ENCODE data around the gene RBX1. TPM values are rescaled to one million over a fixed set of nuclear protein-coding genes. Genes with fewer than 3 reads are reported as not detected.
"Not testable (repeated sequence)": the region's sequence is repeated elsewhere in the genome, so short reads cannot be mapped to it uniquely, and the experiment has no call there.

Gene RBX1
- polyA plus RNA-seq (2012; ENCODE audit: insufficient read depth, insufficient read length, low read depth): 119 TPM

GRCh38 chr22:40950962-40951794, at the start of gene RBX1:
Gene RBX1, plus strand, starts transcription at chr22:40951378. Its CDS starts 21 bp downstream, at chr22:40951399.
- Histone ChIP-seq H3K27me3 (no peaks in the 10 kb centered on the region), H3K36me3 (peaks cover 27% of the 10 kb centered on the region), H3K4me3 (ENCODE audit: low read depth, low read length) (peak within 1 kb of the TSS; percentile 93), H3K4me1 (no peaks in the 10 kb centered on the region), H3K9me3 (no peaks in the 10 kb centered on the region)
- peak; percentile 99 for DNase-seq
- TF ChIP-seq, protein P1, sequence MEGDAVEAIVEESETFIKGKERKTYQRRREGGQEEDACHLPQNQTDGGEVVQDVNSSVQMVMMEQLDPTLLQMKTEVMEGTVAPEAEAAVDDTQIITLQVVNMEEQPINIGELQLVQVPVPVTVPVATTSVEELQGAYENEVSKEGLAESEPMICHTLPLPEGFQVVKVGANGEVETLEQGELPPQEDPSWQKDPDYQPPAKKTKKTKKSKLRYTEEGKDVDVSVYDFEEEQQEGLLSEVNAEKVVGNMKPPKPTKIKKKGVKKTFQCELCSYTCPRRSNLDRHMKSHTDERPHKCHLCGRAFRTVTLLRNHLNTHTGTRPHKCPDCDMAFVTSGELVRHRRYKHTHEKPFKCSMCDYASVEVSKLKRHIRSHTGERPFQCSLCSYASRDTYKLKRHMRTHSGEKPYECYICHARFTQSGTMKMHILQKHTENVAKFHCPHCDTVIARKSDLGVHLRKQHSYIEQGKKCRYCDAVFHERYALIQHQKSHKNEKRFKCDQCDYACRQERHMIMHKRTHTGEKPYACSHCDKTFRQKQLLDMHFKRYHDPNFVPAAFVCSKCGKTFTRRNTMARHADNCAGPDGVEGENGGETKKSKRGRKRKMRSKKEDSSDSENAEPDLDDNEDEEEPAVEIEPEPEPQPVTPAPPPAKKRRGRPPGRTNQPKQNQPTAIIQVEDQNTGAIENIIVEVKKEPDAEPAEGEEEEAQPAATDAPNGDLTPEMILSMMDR (IDR thresholded peaks at IDR 0.05; ENCODE audit: low read depth, low read length): no peak

- Histone ChIP-seq H3K4me3 (ENCODE audit: low read depth, low read length) (no peak overlapping the region), H3K27me3 (no peaks in the 10 kb centered on the region; the same call in 1 of the 2 replicates), H3K4me1 (peaks cover 6% of the 10 kb centered on the region), H3K9me3 (no peaks in the 10 kb centered on the region), H3K36me3 (peaks cover 18% of the 10 kb centered on the region)
- TF ChIP-seq, protein P1 (IDR thresholded peaks at IDR 0.05; ENCODE audit: low read depth, low read length): no peak
- no peak for DNase-seq
These were observed 47.1 kb upstream of the RBX1 start for GRCh38 chr22:40904101-40904500.

GRCh38 chr22:40908895-40909294, 42.3 kb upstream of the RBX1 start:
- H3K4me3 ChIP-seq (ENCODE audit: low read depth, low read length): no peak overlapping the region
- H3K27me3 ChIP-seq: no peaks in the 10 kb centered on the region; the same call in 1 of the 2 replicates
- DNase-seq: no peak
- TF ChIP-seq, protein P1 (IDR thresholded peaks at IDR 0.05; ENCODE audit: low read depth, low read length): no peak
- H3K9me3 ChIP-seq: no peaks in the 10 kb centered on the region
- peaks cover 25% of the 10 kb centered on the region for H3K36me3 ChIP-seq
- H3K4me1 ChIP-seq: no peaks in the 10 kb centered on the region

- TF ChIP-seq, protein P1 (IDR thresholded peaks at IDR 0.05; ENCODE audit: low read depth, low read length): no peak
- no peaks in the 10 kb centered on the region; the same call in 1 of the 2 replicates for H3K27me3 ChIP-seq
- no peak for DNase-seq
- peaks cover 34% of the 10 kb centered on the region for H3K36me3 ChIP-seq
- H3K4me3 ChIP-seq (ENCODE audit: low read depth, low read length): no peak overlapping the region
- H3K4me1 ChIP-seq: no peaks in the 10 kb centered on the region
- H3K9me3 ChIP-seq: no peaks in the 10 kb centered on the region
These were observed 39.4 kb upstream of the RBX1 start for GRCh38 chr22:40911772-40912171.

GRCh38 chr22:40912987-40913386, 38.2 kb upstream of the RBX1 start:
- H3K27me3 ChIP-seq; H3K4me3 ChIP-seq (ENCODE audit: low read depth, low read length); H3K4me1 ChIP-seq; DNase-seq; H3K9me3 ChIP-seq: not testable (repeated sequence)
- H3K36me3 ChIP-seq: peaks cover 34% of the 10 kb centered on the region

DNA sequence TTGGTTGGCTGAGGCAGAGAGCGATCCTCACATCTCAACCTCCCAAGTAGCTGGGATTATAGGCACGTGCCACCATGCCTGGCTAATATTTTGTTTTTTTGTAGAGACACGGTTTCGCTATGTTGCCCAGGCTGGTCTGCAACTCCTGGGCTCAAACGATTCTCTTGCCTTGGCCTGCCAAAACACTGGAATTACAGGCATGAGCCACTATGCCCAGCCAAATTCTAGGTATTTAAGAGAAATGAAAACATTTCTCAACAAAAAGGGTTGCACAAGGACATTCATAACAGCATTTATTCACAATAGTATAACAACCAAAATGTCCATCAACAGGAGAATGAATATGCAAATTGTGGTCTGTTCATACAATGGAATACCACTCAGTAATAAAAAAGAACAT, 31.7 kb upstream of the RBX1 start:
- DNase-seq: no peak
- Histone ChIP-seq H3K36me3 (peaks cover 42% of the 10 kb centered on the region), H3K4me1 (no peaks in the 10 kb centered on the region), H3K9me3 (no peaks in the 10 kb centered on the region), H3K4me3 (ENCODE audit: low read depth, low read length) (no peak overlapping the region), H3K27me3 (no peaks in the 10 kb centered on the region)
- TF ChIP-seq, protein P1 (IDR thresholded peaks at IDR 0.05; ENCODE audit: low read depth, low read length): no peak

Measured in BE2C (cell line).